SK-N-MC (cell line): ENCODE results near the gene VPS35L.

Source experiments
- FOXP2 ChIP-seq: optimal IDR thresholded peaks from 2 replicates; pipeline ENCODE3; 2011; ENCODE audit warnings: mild to moderate bottlenecking, moderate library complexity; ENCODE audit not compliant: insufficient read depth; ENCODE audit errors: extremely low read length, control extremely low read depth
- POLR2AphosphoS5 ChIP-seq: IDR thresholded peaks from 2 replicates; pipeline ENCODE4 v1.6.1; 2012; ENCODE audit warnings: mild to moderate bottlenecking, low read depth, low read length, borderline replicate concordance

DNA sequence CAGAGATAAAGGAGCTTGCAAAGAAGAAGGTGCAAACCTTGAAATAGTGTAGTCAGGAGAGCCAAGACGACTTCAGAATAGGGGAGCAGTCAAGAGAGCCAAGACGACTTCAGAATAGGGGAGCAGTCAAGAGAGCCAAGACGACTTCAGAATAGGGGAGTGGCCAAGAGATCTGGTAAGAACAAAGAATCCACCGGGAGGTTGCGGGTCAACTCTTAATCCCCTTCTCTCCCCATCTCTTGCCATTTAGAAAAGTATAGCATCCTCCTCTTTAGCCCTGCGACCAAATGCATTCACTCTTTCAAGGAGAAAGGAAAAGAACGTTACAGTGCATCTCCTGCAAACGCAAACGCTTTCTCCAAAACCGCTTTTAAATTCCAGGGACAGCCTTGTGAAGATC lies 161.8 kb downstream of the VPS35L start:
- no peak for TF ChIP-seq POLR2AphosphoS5
- TF ChIP-seq FOXP2, result no peak
